ENCODE measurements around the gene ORM1. TPM values are rescaled to one million over a fixed set of nuclear protein-coding genes. Genes with fewer than 3 reads are reported as not detected.

The ORM1 gene
- total RNA-seq, 1 experiment from 2014 or later: 4.4 TPM

- Histone ChIP-seq H3K79me1 (ENCODE audit: insufficient read depth, low read depth, low read length, poor library complexity, severe bottlenecking) (no peaks in the 10 kb centered on the region), H3K9me3 (ENCODE audit: control insufficient read depth, low read depth, low read length) (no peaks in the 10 kb centered on the region), H3K9ac (ENCODE audit: extremely low read depth, insufficient read length, low read length) (no peak overlapping the region), H3K27me3 (ENCODE audit: insufficient read depth, low read length) (no peaks in the 10 kb centered on the region), H3K27ac (ENCODE audit: insufficient read length, low read depth, low read length) (no peak overlapping the region), H2BK15ac (ENCODE audit: low read depth, low read length) (no peak overlapping the region), H2BK5ac (ENCODE audit: insufficient read length, low read length) (no peak overlapping the region), H2AFZ (ENCODE audit: low read length) (no peak overlapping the region), H3K18ac (ENCODE audit: insufficient read length, low read depth, low read length) (no peak overlapping the region), H3K56ac (ENCODE audit: insufficient read length, low read depth, low read length) (no peak overlapping the region), H4K20me1 (ENCODE audit: control insufficient read depth, insufficient read depth, insufficient read length) (peaks cover 2% of the 10 kb centered on the region), H3T11ph (ENCODE audit: low read length) (no peak overlapping the region), H2BK120ac (ENCODE audit: low read depth, low read length, poor library complexity, severe bottlenecking) (no peak overlapping the region), H3K4me1 (ENCODE audit: insufficient read depth, low read length) (no peaks in the 10 kb centered on the region), H4K8ac (replicated peaks; ENCODE audit: insufficient read length, low read depth, low read length) (no peak overlapping the region), H3K23me2 (ENCODE audit: insufficient read length, low read depth, low read length, poor library complexity, severe bottlenecking) (no peaks in the 10 kb centered on the region), H3K23ac (ENCODE audit: insufficient read length, low read depth, low read length) (no peak overlapping the region), H3K14ac (ENCODE audit: insufficient read depth, low read length) (no peak overlapping the region), H3K4ac (ENCODE audit: low read depth, low read length) (no peak overlapping the region), H4K91ac (ENCODE audit: insufficient read length, low read depth, low read length) (no peak overlapping the region), H4K5ac (ENCODE audit: insufficient read length, low read depth, low read length) (no peak overlapping the region), H3K79me2 (ENCODE audit: insufficient read depth, low read length) (no peaks in the 10 kb centered on the region), H2BK20ac (ENCODE audit: low read depth, low read length, poor library complexity, severe bottlenecking) (no peak overlapping the region), H2BK12ac (ENCODE audit: insufficient read length, low read depth, low read length) (no peak overlapping the region), H3K4me2 (ENCODE audit: insufficient read depth, insufficient read length, low read length) (no peak overlapping the region), H2AK5ac (ENCODE audit: insufficient read length, low read length) (no peak overlapping the region)
- TF ChIP-seq, protein P1, sequence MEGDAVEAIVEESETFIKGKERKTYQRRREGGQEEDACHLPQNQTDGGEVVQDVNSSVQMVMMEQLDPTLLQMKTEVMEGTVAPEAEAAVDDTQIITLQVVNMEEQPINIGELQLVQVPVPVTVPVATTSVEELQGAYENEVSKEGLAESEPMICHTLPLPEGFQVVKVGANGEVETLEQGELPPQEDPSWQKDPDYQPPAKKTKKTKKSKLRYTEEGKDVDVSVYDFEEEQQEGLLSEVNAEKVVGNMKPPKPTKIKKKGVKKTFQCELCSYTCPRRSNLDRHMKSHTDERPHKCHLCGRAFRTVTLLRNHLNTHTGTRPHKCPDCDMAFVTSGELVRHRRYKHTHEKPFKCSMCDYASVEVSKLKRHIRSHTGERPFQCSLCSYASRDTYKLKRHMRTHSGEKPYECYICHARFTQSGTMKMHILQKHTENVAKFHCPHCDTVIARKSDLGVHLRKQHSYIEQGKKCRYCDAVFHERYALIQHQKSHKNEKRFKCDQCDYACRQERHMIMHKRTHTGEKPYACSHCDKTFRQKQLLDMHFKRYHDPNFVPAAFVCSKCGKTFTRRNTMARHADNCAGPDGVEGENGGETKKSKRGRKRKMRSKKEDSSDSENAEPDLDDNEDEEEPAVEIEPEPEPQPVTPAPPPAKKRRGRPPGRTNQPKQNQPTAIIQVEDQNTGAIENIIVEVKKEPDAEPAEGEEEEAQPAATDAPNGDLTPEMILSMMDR (conservative IDR thresholded peaks at IDR 0.05): no peak
- DNase-seq: no peak
- H3K27me3 Mint-ChIP-seq (ENCODE audit: low read depth): no peaks in the 10 kb centered on the region
- H3K36me3 Mint-ChIP-seq (ENCODE audit: insufficient read depth in 1 of 3, low read depth in 3 of 3): peaks cover 47 to 70% (median 64%) of the 10 kb centered on the region in 3 experiments
- no peaks in the 10 kb centered on the region for H3K9me3 Mint-ChIP-seq
- no peaks in the 10 kb centered on the region; a peak in 1 of 4 replicates for H3K4me1 Mint-ChIP-seq
- H3K27ac Mint-ChIP-seq: no peak overlapping the region; a peak in 1 of 7 replicates
- WGBS (ENCODE audit: extremely low coverage, insufficient read length, low lambda C conversion rate): no CpG with 5 or more reads among the region's 7 CpGs
- no peak overlapping the region for H3K4me3 Mint-ChIP-seq
Observed at GRCh38 chr9:114361542-114361941, 38.6 kb downstream of the ORM1 start.
